NCI-H2107 treated with DMSO at 0.1 percent for 48 hours (cell line): ENCODE measurements around the gene PODXL2.

Experiments used
- DNase-seq: peaks from one replicate; lab custom pipeline; 2025; ENCODE audit not compliant: unreplicated experiment; lab: John Stamatoyannopoulos, UW

Gene PODXL2

GRCh38 chr3:127720985-127721935, 92.3 kb downstream of the PODXL2 start:
- DNase-seq = no peak

- DNase-seq = no peak
Measured at GRCh38 chr3:127722091-127722784, 93.3 kb downstream of the PODXL2 start.
